ENCODE data around the gene MFAP2.
"Not testable (repeated sequence)": the region's sequence is repeated elsewhere in the genome, so short reads cannot be mapped to it uniquely, and the experiment has no call there.

MFAP2 gene

GRCh38 chr1:16958475-16958874, 21.9 kb downstream of the MFAP2 start:
- no peak for DNase-seq

- DNase-seq: no peak
Observed at GRCh38 chr1:16957731-16958130, 22.7 kb downstream of the MFAP2 start.

GRCh38 chr1:16956775-16957174, 23.6 kb downstream of the MFAP2 start:
- no peak for DNase-seq

GRCh38 chr1:16955186-16955585, 25.2 kb downstream of the MFAP2 start:
- no peak for DNase-seq

- no peak for DNase-seq
Observed at GRCh38 chr1:16954579-16954978, 25.8 kb downstream of the MFAP2 start.

GRCh38 chr1:16952376-16952775, 28.0 kb downstream of the MFAP2 start:
- not testable (repeated sequence) for DNase-seq

- DNase-seq: not testable (repeated sequence)
Observed at GRCh38 chr1:16949026-16949425, 31.4 kb downstream of the MFAP2 start.

- DNase-seq: not testable (repeated sequence)
Observed at GRCh38 chr1:16948282-16948891, 32.0 kb downstream of the MFAP2 start.

- DNase-seq: no peak
Observed at GRCh38 chr1:16946646-16947045, 33.8 kb downstream of the MFAP2 start.

GRCh38 chr1:16946185-16946584, 34.2 kb downstream of the MFAP2 start:
- not testable (repeated sequence) for DNase-seq

- not testable (repeated sequence) for DNase-seq
Observed at GRCh38 chr1:16945512-16945911, 34.9 kb downstream of the MFAP2 start.

- no peak for DNase-seq
Observed at GRCh38 chr1:16944038-16944437, 36.4 kb downstream of the MFAP2 start.

GRCh38 chr1:16939386-16940180, 40.8 kb downstream of the MFAP2 start:
- not testable (repeated sequence) for DNase-seq

GRCh38 chr1:16938351-16939321, 41.8 kb downstream of the MFAP2 start:
- no peak for DNase-seq

- DNase-seq: not testable (repeated sequence)
Observed at GRCh38 chr1:16936580-16936979, 43.8 kb downstream of the MFAP2 start.

GRCh38 chr1:16933945-16934344, 46.5 kb downstream of the MFAP2 start:
- not testable (repeated sequence) for DNase-seq

- DNase-seq: not testable (repeated sequence)
Observed at GRCh38 chr1:16931206-16931934, 49.0 kb downstream of the MFAP2 start.

- DNase-seq: not testable (repeated sequence)
Observed at GRCh38 chr1:16929146-16930041, 51.0 kb downstream of the MFAP2 start.

- DNase-seq: no peak
Observed at GRCh38 chr1:16927711-16928485, 52.5 kb downstream of the MFAP2 start.

GRCh38 chr1:16927256-16927655, 53.2 kb downstream of the MFAP2 start:
- DNase-seq: no peak
